GM12878 (cell line): ENCODE measurements around the gene ANTXR2. TPM values are rescaled to one million over a fixed set of nuclear protein-coding genes. Genes with fewer than 3 reads are reported as not detected.

Source experiments
- BCL11A ChIP-seq: IDR thresholded peaks from 2 replicates; pipeline ENCODE4 v1.6.1; 2011; ENCODE audit warnings: low read depth, low read length
- BHLHE40 ChIP-seq, 2 experiments: fragments of 450-650 bp in 1 of 2; IDR thresholded peaks; 2 replicates each; pipeline ENCODE4 v1.6.1; 2011 to 2017; ENCODE audit warnings: low read depth in 2 of 2, borderline replicate concordance in 1 of 2, improper control_type of control experiment in 1 of 2, low read length in 1 of 2, mild to moderate bottlenecking in 1 of 2
- BRCA1 ChIP-seq: IDR thresholded peaks from 2 replicates; pipeline ENCODE4 v1.6.1; 2011; ENCODE audit warnings: low read depth, low read length, improper control_type of control experiment
- MYB ChIP-seq: fragments of 150-350 bp; IDR thresholded peaks from 2 replicates; pipeline ENCODE4 v1.6.1; 2014; ENCODE audit warnings: mild to moderate bottlenecking, low read depth, low read length, borderline replicate concordance
- NFYA ChIP-seq: IDR thresholded peaks from 2 replicates; pipeline ENCODE4 v1.6.1; 2011; ENCODE audit warnings: low read depth, mild to moderate bottlenecking, low read length, improper control_type of control experiment, borderline replicate concordance
- NR2F1 ChIP-seq: fragments of 450-650 bp; conservative IDR thresholded peaks from 2 replicates; pipeline ENCODE4 v1.6.1; 2017; ENCODE audit warnings: mild to moderate bottlenecking
- RELA ChIP-seq: fragments of 450-650 bp; IDR thresholded peaks from 2 replicates; pipeline ENCODE4 v1.8.0; 2014; ENCODE audit warnings: borderline replicate concordance; ENCODE audit not compliant: partially characterized antibody
- SIX5 ChIP-seq: IDR thresholded peaks from 2 replicates; pipeline ENCODE4 v1.6.1; 2011; ENCODE audit warnings: mild to moderate bottlenecking, low read depth, low read length, moderate library complexity; ENCODE audit not compliant: severe bottlenecking
- SUZ12 ChIP-seq: fragments of 200-600 bp; sonication (generic); IDR thresholded peaks from one replicate; pipeline ENCODE4 v1.6.1; 2018; ENCODE audit warnings: antibody characterized with exemption, mild to moderate bottlenecking; ENCODE audit not compliant: unreplicated experiment
- TAF1 ChIP-seq: IDR thresholded peaks from 2 replicates; pipeline ENCODE4 v1.6.1; 2011; ENCODE audit warnings: mild to moderate bottlenecking, low read depth, low read length, borderline replicate concordance
- TCF12 ChIP-seq: IDR thresholded peaks from 2 replicates; pipeline ENCODE4 v1.6.1; 2011; ENCODE audit warnings: low read depth, mild to moderate bottlenecking, low read length
- TCF3 ChIP-seq: IDR thresholded peaks from 2 replicates; pipeline ENCODE4 v1.6.1; 2012; ENCODE audit warnings: low read depth, mild to moderate bottlenecking, low read length, borderline replicate concordance; ENCODE audit not compliant: insufficient read depth
- polyA plus RNA-seq, 11 experiments: library from polyadenylated mRNA; depleted of rRNA in 4 of 11; unstranded in 6 of 11; stranded (reverse) in 5 of 11; fragments of >200 nt; fragmentation: Nextera tagmentation in 4 of 11; fragmentation: Illumina TruSeq in 1 of 11; extraction: Ambion mirVana in 4 of 11; extraction: Trizol in 1 of 11; gene quantifications; 1 replicate in 1 of 11; 2 replicates in 10 of 11; pipeline versions ENCODE4 v1.2.1 to v1.2.3, GENCODE V29; 2011 to 2016; ENCODE audit warnings: inconsistent platforms in 2 of 11, missing spikeins in 2 of 11, low read depth in 1 of 11
- total RNA-seq, 4 experiments: library from RNA; depleted of rRNA in 3 of 4; stranded (reverse); fragments of >200 nt in 3 of 4; fragmentation: Illumina TruSeq in 1 of 4; extraction: Trizol in 1 of 4; gene quantifications; 2 replicates each; pipeline versions ENCODE4 v1.2.1 to v1.2.3, GENCODE V29; 2013 to 2021
- TF ChIP-seq, protein P1 (sequence below): IDR thresholded peaks from 2 replicates; pipeline ENCODE4 v1.6.1; 2011; ENCODE audit warnings: mild to moderate bottlenecking, low read depth, low read length, moderate library complexity; ENCODE audit not compliant: insufficient replicate concordance
- TF ChIP-seq, protein P2 (sequence below): fragments of 450-650 bp; IDR thresholded peaks from 2 replicates; pipeline ENCODE4 v1.6.1; 2017; ENCODE audit warnings: mild to moderate bottlenecking, low read depth, inconsistent platforms; ENCODE audit not compliant: poor library complexity, severe bottlenecking
- TF ChIP-seq, protein P3 (sequence below): fragments of 450-650 bp; IDR thresholded peaks from 2 replicates; pipeline ENCODE4 v1.6.1; 2016; ENCODE audit warnings: mild to moderate bottlenecking, moderate library complexity, borderline replicate concordance
- TF ChIP-seq, protein P4 (sequence below): fragments of 450-650 bp; formaldehyde crosslinking; IDR thresholded peaks from 2 replicates; pipeline ENCODE4 v1.4.0; 2020; ENCODE audit warnings: mild to moderate bottlenecking, moderate library complexity

The ANTXR2 gene
- total and polyA plus RNA-seq, 10 of the 15 experiments (the other 5 are each of a cell fraction or from before 2014, with no cell fraction given): 1.4 to 8.9 (median 5.7) TPM

DNA sequence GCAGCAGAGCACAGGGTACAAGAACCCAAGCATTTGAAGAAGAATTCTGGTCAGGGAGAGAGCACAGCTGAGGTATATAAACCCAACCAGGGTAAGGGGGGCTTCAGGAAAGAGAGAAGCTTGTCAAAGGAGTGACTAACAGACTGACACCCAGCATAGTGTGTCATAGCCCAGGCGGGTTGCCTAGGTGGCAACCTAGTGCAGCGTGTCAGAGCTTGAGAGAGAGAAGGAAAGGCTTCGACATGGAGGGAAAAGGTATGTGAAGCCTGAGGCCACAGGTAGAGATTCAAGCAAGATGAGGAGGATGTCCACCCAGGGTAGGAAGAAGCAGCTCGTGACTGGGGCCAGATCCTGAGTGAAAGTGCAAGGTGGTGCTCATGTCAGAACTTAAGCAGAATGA is 8.5 kb upstream of the ANTXR2 start (continued):
- TF ChIP-seq, protein P1, sequence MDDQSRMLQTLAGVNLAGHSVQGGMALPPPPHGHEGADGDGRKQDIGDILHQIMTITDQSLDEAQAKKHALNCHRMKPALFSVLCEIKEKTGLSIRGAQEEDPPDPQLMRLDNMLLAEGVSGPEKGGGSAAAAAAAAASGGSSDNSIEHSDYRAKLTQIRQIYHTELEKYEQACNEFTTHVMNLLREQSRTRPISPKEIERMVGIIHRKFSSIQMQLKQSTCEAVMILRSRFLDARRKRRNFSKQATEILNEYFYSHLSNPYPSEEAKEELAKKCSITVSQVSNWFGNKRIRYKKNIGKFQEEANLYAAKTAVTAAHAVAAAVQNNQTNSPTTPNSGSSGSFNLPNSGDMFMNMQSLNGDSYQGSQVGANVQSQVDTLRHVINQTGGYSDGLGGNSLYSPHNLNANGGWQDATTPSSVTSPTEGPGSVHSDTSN: no peak
- TF ChIP-seq TCF3: no peak
- TF ChIP-seq TCF12: no peak
- TF ChIP-seq, protein P2, sequence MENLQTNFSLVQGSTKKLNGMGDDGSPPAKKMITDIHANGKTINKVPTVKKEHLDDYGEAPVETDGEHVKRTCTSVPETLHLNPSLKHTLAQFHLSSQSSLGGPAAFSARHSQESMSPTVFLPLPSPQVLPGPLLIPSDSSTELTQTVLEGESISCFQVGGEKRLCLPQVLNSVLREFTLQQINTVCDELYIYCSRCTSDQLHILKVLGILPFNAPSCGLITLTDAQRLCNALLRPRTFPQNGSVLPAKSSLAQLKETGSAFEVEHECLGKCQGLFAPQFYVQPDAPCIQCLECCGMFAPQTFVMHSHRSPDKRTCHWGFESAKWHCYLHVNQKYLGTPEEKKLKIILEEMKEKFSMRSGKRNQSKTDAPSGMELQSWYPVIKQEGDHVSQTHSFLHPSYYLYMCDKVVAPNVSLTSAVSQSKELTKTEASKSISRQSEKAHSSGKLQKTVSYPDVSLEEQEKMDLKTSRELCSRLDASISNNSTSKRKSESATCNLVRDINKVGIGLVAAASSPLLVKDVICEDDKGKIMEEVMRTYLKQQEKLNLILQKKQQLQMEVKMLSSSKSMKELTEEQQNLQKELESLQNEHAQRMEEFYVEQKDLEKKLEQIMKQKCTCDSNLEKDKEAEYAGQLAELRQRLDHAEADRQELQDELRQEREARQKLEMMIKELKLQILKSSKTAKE: no peak
- no peak for TF ChIP-seq NFYA
- TF ChIP-seq, protein P3, sequence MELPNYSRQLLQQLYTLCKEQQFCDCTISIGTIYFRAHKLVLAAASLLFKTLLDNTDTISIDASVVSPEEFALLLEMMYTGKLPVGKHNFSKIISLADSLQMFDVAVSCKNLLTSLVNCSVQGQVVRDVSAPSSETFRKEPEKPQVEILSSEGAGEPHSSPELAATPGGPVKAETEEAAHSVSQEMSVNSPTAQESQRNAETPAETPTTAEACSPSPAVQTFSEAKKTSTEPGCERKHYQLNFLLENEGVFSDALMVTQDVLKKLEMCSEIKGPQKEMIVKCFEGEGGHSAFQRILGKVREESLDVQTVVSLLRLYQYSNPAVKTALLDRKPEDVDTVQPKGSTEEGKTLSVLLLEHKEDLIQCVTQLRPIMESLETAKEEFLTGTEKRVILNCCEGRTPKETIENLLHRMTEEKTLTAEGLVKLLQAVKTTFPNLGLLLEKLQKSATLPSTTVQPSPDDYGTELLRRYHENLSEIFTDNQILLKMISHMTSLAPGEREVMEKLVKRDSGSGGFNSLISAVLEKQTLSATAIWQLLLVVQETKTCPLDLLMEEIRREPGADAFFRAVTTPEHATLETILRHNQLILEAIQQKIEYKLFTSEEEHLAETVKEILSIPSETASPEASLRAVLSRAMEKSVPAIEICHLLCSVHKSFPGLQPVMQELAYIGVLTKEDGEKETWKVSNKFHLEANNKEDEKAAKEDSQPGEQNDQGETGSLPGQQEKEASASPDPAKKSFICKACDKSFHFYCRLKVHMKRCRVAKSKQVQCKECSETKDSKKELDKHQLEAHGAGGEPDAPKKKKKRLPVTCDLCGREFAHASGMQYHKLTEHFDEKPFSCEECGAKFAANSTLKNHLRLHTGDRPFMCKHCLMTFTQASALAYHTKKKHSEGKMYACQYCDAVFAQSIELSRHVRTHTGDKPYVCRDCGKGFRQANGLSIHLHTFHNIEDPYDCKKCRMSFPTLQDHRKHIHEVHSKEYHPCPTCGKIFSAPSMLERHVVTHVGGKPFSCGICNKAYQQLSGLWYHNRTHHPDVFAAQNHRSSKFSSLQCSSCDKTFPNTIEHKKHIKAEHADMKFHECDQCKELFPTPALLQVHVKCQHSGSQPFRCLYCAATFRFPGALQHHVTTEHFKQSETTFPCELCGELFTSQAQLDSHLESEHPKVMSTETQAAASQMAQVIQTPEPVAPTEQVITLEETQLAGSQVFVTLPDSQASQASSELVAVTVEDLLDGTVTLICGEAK: no peak
- TF ChIP-seq BRCA1: no peak
- no peak for TF ChIP-seq RELA
- TF ChIP-seq SIX5: no peak
- TF ChIP-seq SUZ12: no peak
- no peak for TF ChIP-seq NR2F1
- no peak for TF ChIP-seq BHLHE40 (IDR thresholded peaks at IDR 0.05; ENCODE audit: borderline replicate concordance in 1 of 2, low read depth in 2 of 2, low read length in 1 of 2)
- TF ChIP-seq, protein P4, sequence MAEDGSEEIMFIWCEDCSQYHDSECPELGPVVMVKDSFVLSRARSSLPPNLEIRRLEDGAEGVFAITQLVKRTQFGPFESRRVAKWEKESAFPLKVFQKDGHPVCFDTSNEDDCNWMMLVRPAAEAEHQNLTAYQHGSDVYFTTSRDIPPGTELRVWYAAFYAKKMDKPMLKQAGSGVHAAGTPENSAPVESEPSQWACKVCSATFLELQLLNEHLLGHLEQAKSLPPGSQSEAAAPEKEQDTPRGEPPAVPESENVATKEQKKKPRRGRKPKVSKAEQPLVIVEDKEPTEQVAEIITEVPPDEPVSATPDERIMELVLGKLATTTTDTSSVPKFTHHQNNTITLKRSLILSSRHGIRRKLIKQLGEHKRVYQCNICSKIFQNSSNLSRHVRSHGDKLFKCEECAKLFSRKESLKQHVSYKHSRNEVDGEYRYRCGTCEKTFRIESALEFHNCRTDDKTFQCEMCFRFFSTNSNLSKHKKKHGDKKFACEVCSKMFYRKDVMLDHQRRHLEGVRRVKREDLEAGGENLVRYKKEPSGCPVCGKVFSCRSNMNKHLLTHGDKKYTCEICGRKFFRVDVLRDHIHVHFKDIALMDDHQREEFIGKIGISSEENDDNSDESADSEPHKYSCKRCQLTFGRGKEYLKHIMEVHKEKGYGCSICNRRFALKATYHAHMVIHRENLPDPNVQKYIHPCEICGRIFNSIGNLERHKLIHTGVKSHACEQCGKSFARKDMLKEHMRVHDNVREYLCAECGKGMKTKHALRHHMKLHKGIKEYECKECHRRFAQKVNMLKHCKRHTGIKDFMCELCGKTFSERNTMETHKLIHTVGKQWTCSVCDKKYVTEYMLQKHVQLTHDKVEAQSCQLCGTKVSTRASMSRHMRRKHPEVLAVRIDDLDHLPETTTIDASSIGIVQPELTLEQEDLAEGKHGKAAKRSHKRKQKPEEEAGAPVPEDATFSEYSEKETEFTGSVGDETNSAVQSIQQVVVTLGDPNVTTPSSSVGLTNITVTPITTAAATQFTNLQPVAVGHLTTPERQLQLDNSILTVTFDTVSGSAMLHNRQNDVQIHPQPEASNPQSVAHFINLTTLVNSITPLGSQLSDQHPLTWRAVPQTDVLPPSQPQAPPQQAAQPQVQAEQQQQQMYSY (CRISPR knock-in tag): no peak
- no peak for TF ChIP-seq MYB
- TF ChIP-seq TAF1: no peak
- no peak for TF ChIP-seq BCL11A
